SU-DHL-6 (cell line): Measurements from ENCODE around the gene CD80.

Source experiments
- EZH2phosphoT487 ChIP-seq: fragments of 200-600 bp; sonication (generic), shearing (Covaris generic); conservative IDR thresholded peaks from 2 replicates; pipeline ENCODE4 v1.6.1; 2018; ENCODE audit warnings: mild to moderate bottlenecking, antibody characterized with exemption, low read length, moderate library complexity, mixed read lengths
- TF ChIP-seq, protein P1 (sequence below): fragments of 200-600 bp; sonication (generic); IDR thresholded peaks from one replicate; pipeline ENCODE4 v1.5.1; 2017; ENCODE audit warnings: antibody characterized with exemption, mild to moderate bottlenecking, low read length, moderate library complexity; ENCODE audit not compliant: insufficient read depth, poor library complexity, severe bottlenecking

DNA sequence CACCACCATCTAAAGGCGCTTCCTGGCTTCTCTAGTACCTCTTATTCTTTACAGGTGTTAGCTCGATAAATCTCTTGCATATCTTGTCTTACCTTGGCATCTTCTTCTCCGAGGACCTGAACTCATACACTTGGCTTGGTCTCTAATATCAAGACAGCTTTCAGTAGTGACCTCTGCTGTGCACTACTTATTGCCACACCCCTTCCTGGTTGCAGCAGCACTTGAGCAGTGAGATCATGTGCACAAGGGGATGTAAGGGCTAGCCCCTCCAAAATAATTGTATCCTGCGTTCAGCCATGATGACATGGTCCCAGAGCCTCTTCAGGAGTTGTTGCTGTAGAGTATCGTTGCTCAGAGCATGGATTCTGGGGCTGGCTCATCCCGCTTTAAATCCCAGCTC is 37.0 kb upstream of the CD80 start:
- TF ChIP-seq, protein P1, sequence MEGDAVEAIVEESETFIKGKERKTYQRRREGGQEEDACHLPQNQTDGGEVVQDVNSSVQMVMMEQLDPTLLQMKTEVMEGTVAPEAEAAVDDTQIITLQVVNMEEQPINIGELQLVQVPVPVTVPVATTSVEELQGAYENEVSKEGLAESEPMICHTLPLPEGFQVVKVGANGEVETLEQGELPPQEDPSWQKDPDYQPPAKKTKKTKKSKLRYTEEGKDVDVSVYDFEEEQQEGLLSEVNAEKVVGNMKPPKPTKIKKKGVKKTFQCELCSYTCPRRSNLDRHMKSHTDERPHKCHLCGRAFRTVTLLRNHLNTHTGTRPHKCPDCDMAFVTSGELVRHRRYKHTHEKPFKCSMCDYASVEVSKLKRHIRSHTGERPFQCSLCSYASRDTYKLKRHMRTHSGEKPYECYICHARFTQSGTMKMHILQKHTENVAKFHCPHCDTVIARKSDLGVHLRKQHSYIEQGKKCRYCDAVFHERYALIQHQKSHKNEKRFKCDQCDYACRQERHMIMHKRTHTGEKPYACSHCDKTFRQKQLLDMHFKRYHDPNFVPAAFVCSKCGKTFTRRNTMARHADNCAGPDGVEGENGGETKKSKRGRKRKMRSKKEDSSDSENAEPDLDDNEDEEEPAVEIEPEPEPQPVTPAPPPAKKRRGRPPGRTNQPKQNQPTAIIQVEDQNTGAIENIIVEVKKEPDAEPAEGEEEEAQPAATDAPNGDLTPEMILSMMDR = no peak
- TF ChIP-seq EZH2phosphoT487 = no peak
